Activated CD4-positive, alpha-beta T cell treated with anti-CD3 and anti-CD28 coated beads, Interleukin-2, amount 10 ng/mL, durations not matched to agents 24 days and 14 days (primary cell): ENCODE results near the gene ANKRD50. TPM values are rescaled to one million over a fixed set of nuclear protein-coding genes. Genes with fewer than 3 reads are reported as not detected.
A peak's percentile ranks its signal among the peaks of the same experiment; 100 is the strongest.

Experiments used
- DNase-seq: peaks from one replicate; pipeline ENCODE4 v3.0.0; 2022
- H3K27ac Mint-ChIP-seq: one replicate; pipeline ENCODE4 v1.8.0; 2022; ENCODE audit warnings: mild to moderate bottlenecking, mixed read lengths
- H3K27me3 Mint-ChIP-seq: one replicate; pipeline ENCODE4 v1.8.0; 2022; ENCODE audit warnings: mixed read lengths
- H3K36me3 Mint-ChIP-seq: one replicate; pipeline ENCODE4 v1.8.0; 2022; ENCODE audit warnings: low read depth, mild to moderate bottlenecking, mixed read lengths
- H3K4me1 Mint-ChIP-seq: one replicate; pipeline ENCODE4 v1.8.0; 2021; ENCODE audit warnings: mixed read lengths
- H3K4me3 Mint-ChIP-seq: one replicate; pipeline ENCODE4 v1.8.0; 2022; ENCODE audit warnings: mild to moderate bottlenecking, moderate library complexity, mixed read lengths
- H3K9me3 Mint-ChIP-seq: one replicate; pipeline ENCODE4 v1.8.0; 2021; ENCODE audit warnings: mixed read lengths
- intact Hi-C: fragments of 100-400 bp; cut with micrococcal nuclease; formaldehyde crosslinking; loops from one replicate; pipeline ENCODE4 v1.15.1; 2023
- total RNA-seq: library from RNA; stranded (reverse); gene quantifications from 2 replicates; pipeline ENCODE4 v1.2.3, GENCODE V29; 2022

ANKRD50 gene, protein sequence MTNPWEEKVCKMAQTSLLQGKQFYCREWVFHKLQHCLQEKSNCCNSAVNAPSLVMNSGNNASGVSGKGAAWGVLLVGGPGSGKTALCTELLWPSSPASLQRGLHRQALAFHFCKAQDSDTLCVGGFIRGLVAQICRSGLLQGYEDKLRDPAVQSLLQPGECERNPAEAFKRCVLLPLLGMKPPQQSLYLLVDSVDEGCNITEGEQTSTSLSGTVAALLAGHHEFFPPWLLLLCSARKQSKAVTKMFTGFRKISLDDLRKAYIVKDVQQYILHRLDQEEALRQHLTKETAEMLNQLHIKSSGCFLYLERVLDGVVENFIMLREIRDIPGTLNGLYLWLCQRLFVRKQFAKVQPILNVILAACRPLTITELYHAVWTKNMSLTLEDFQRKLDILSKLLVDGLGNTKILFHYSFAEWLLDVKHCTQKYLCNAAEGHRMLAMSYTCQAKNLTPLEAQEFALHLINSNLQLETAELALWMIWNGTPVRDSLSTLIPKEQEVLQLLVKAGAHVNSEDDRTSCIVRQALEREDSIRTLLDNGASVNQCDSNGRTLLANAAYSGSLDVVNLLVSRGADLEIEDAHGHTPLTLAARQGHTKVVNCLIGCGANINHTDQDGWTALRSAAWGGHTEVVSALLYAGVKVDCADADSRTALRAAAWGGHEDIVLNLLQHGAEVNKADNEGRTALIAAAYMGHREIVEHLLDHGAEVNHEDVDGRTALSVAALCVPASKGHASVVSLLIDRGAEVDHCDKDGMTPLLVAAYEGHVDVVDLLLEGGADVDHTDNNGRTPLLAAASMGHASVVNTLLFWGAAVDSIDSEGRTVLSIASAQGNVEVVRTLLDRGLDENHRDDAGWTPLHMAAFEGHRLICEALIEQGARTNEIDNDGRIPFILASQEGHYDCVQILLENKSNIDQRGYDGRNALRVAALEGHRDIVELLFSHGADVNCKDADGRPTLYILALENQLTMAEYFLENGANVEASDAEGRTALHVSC (N-terminal part only)
- 0.05 and 0.09 TPM in 2 replicates for total RNA-seq

DNA sequence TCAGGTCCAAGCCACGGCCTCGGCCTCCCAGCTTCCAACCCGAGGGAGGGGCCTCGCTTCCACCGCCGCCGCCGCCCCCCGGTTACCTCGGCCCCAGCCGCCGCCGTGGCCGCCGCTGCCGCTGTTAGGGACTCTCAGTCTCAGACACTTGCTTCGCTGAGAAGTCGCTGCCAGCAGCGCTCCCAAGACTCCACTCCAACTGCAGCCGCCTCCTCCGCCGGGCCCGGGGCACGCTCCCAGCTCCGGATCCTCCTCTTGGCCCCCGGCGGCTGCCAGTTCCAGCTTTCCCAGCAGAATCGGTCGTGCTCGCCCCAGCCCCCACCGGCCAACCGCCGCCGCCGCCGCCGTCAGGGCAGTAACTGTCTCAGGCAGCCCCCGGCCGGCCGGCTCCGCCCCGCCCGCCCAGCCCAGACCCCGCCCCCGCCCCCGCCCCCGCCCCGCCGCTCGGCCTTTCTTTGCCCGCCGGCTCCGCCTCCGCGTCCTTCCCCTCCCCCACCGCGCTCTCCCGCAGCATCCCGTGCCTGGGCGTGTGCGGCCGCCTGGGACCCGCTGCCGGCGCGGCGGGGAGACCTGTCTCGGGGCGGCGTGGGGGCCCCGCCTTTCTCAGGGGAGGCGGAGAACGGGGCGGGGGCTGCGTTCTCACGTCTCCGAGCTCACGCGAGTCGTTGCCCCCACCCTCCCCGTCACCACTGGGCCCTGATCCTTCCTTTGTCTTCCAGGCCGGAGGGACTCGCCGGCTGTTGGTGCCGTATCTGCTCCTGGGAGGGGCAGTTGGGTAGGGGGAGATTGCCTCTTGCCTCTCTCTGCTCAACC lies at the start of gene ANKRD50:
Gene ANKRD50, minus strand, starts transcription at position 361 of the 813 bp plus-strand sequence. CDS start 2,221 bp downstream, outside the sequence.
- no peaks in the 10 kb centered on the region for H3K36me3 Mint-ChIP-seq
- H3K27ac Mint-ChIP-seq: peak within 1 kb of the TSS; percentile 81
- H3K4me3 Mint-ChIP-seq: peak within 1 kb of the TSS; percentile 89

DNA sequence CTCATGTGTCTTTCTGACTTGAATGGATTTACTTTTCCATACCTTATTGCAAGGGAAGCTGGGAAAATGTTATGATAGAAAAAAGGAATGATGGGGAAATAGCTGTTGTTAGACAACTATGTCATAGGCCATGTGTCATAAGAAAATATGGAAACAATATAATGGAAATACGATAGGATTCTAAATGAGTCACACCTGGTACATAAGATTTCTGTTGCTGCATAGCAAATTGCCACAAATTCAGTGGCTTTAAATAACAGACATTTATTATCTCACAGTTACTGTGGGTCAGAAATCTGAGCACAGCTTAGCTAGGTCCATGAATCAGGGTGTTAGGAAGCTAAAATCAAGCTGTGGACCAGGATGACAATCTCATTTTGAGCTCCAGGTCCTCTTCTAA lies 44.6 kb upstream of the ANKRD50 start:
- intact Hi-C loops: no loop called here
- no peaks in the 10 kb centered on the region for H3K27me3 Mint-ChIP-seq
- H3K27ac Mint-ChIP-seq: no peak overlapping the region
- H3K36me3 Mint-ChIP-seq: no peaks in the 10 kb centered on the region
- H3K9me3 Mint-ChIP-seq: no peaks in the 10 kb centered on the region
- no peak for DNase-seq
- H3K4me3 Mint-ChIP-seq: no peak overlapping the region
- no peaks in the 10 kb centered on the region for H3K4me1 Mint-ChIP-seq

More for the DNA sequence above, at the start of gene ANKRD50:
- intact Hi-C loops: no loop called here
- DNase-seq: peak; percentile 91
- Mint-ChIP-seq H3K27me3 (peaks cover 19% of the 10 kb centered on the region), H3K4me1 (peaks cover 4% of the 10 kb centered on the region), H3K9me3 (no peaks in the 10 kb centered on the region)

DNA sequence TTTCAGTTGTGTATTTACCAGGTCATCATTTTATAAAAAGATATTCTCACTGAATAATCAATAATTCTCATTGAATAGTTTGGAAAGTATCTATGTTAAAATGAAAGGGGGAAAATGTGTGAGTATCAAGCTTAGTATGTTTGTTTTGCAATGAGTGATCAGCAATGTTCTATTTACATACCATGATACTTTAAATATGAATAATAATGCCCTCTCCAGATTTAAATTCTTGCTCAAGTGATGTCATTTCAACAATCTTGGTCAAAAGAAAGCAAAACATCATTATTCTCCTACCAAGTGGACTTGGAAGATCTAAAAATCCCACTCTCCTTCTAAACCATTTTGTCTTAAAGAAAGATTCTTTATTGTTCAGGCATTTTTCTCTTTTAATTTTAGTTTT lies 42.1 kb upstream of the ANKRD50 start:
- Mint-ChIP-seq H3K27me3 (no peaks in the 10 kb centered on the region), H3K9me3 (no peaks in the 10 kb centered on the region), H3K4me3 (no peak overlapping the region), H3K36me3 (no peaks in the 10 kb centered on the region), H3K27ac (no peak overlapping the region), H3K4me1 (no peaks in the 10 kb centered on the region)
- intact Hi-C loops: no loop called here
- no peak for DNase-seq

DNA sequence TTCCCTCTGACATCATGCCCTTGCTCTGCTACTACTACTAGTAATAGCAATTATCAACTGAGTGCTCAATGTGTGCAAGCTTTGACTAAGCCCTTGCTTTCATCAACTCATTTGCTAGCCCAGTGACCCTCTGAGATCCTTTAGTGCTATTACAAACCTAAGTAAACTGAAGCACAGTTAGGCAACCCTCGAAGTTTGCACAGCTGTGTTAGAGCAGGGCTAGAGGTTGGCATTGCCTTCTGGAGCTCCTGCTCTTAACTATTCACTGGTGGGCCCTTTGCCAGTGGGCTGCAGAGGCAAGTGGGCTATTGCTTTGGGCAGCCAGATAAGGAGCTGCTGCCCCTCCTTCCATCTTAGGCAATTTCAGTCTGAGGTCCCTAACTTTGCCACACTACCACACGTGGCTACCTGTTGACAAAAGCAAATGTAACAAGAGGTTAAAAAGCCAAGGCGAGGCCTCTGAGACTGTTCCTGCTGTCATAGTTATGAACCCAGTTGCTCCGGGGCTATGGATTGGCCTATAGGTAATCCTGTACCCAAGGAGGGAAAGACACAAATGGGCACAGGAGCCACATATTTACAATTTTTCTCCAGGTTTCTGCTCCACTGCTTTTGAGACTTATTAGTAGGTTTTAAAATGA lies 41.5 kb upstream of the ANKRD50 start:
- intact Hi-C loops: no loop called here
- no peak overlapping the region for H3K27ac Mint-ChIP-seq
- H3K4me3 Mint-ChIP-seq: no peak overlapping the region
- no peaks in the 10 kb centered on the region for H3K4me1 Mint-ChIP-seq
- DNase-seq: no peak
- no peaks in the 10 kb centered on the region for H3K36me3 Mint-ChIP-seq
- no peaks in the 10 kb centered on the region for H3K9me3 Mint-ChIP-seq
- no peaks in the 10 kb centered on the region for H3K27me3 Mint-ChIP-seq

DNA sequence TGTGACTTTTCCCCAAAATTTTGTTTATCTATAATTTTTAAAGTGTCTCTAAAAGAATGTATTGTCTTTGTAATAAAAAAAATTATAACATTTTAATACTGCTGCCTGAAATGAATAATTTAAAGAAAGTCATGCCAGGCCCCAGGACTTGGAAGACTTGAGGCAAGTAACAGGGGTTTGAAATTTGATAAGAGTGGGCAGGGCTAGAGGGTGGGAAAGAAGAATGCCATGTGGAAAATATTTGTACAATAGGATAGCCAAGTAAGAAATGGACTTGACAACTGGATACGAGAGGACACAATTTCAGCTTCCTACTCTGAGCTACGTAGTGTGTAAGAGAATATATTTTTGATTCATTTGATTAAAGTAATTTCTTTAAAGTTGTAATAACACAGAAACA lies 36.9 kb upstream of the ANKRD50 start:
- no peaks in the 10 kb centered on the region for H3K9me3 Mint-ChIP-seq
- no peaks in the 10 kb centered on the region for H3K36me3 Mint-ChIP-seq
- no peaks in the 10 kb centered on the region for H3K27me3 Mint-ChIP-seq
- no peak overlapping the region for H3K4me3 Mint-ChIP-seq
- intact Hi-C loops: no loop called here
- DNase-seq: no peak
- no peaks in the 10 kb centered on the region for H3K4me1 Mint-ChIP-seq
- H3K27ac Mint-ChIP-seq: no peak overlapping the region

DNA sequence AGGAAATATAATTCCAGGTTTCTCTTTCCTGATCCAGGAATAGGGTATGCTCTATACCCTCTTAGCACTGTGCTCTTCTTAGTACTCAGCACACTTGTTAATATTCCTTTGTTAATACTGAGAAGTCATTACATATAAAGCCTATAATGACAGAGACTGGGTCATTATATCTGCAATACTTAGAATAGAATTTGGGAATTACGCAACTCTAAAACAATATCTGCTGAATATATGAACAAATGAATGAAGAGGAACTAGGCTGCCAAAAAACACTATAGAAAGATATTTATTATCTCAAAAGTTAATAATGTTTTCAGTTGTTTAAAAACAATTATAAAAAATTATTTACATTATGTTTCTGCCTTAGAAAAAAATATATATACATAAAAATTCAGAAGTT lies 36.4 kb upstream of the ANKRD50 start:
- no peak overlapping the region for H3K4me3 Mint-ChIP-seq
- no peak overlapping the region for H3K27ac Mint-ChIP-seq
- H3K4me1 Mint-ChIP-seq: no peaks in the 10 kb centered on the region
- no peaks in the 10 kb centered on the region for H3K9me3 Mint-ChIP-seq
- intact Hi-C loops: no loop called here
- H3K27me3 Mint-ChIP-seq: no peaks in the 10 kb centered on the region
- no peak for DNase-seq
- no peaks in the 10 kb centered on the region for H3K36me3 Mint-ChIP-seq

DNA sequence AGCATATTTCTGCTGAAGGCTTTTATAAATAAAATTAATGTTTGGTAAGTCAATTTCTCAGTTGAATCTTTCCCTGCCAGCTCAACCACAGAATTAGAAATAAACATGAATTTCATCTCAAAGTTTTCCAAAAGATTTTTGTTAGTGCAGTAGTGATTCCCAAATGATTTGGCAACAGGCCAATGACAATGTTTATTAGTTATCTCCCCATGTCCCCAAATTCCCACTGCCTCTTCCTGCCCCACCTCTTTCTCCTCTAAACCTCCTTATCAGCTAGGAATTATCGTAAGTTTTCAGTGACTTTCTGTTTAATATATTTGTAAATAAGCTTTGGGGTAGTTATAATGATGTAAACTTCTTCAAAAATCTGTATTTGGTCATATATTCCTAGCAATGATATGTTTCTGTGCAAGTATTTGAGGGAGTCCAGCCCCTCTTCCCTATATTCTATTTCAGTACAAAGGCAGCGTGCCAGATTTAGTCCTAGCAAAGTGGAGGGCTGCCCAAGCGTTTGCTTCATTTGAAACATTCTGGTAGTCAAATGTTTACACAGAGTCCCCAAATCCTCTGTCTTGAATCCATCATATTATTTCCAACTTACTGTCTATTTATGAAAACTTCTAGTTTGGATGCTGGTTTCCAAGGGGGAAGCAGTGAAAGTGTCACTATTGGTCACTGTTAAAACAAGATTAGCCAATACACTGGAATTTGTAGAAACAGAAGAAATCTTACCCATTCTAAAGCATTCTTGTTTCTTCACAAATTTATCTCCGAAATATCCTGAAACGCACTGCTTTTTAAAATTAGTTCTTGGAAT lies 33.7 kb upstream of the ANKRD50 start:
- Mint-ChIP-seq H3K4me3 (no peak overlapping the region), H3K4me1 (no peaks in the 10 kb centered on the region), H3K27me3 (no peaks in the 10 kb centered on the region), H3K27ac (no peak overlapping the region), H3K36me3 (no peaks in the 10 kb centered on the region), H3K9me3 (no peaks in the 10 kb centered on the region)
- intact Hi-C loops: no loop called here
- no peak for DNase-seq

DNA sequence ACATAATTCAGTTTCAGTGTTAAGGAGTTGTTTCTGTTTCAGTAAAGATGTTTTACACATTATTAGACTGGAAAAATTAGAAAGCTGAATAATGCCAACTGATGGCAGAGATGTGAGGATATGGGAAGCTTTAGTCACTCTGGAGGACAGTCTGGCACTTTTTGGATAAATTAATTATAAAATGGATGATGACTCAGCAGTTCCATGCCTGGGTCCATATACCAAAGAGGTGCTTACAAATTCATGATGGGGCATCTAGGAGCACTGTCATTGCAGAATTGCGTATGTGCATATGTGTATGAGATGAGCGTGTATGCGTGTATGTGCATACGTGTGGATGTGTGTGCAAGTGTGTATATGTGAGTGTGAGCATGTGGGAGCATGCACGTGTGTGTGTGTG lies 31.2 kb upstream of the ANKRD50 start:
- no peak for DNase-seq
- Mint-ChIP-seq H3K27ac (no peak overlapping the region), H3K9me3 (no peaks in the 10 kb centered on the region), H3K4me3 (no peak overlapping the region), H3K27me3 (no peaks in the 10 kb centered on the region), H3K4me1 (no peaks in the 10 kb centered on the region), H3K36me3 (no peaks in the 10 kb centered on the region)
- intact Hi-C loops: no loop called here

DNA sequence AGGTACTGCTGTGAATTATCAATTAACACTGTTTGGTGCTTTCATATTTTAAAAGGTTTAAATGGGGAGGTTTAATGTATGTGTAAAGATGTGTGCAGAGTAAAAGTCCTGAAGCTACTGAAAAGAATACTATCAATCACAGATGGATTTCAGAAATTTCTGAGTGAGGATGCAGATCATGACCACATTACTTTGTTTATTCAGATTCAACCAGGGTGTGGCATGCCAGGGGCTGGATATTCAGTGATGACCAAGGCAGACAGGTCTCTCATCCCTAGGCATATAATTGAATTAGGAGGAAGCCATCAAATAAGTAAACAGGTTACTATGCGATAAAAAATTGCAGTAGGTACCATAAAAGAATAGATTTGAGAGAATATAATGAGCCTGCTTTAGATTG lies 28.0 kb upstream of the ANKRD50 start:
- Mint-ChIP-seq H3K4me3 (no peak overlapping the region), H3K36me3 (no peaks in the 10 kb centered on the region), H3K9me3 (no peaks in the 10 kb centered on the region), H3K4me1 (no peaks in the 10 kb centered on the region), H3K27me3 (no peaks in the 10 kb centered on the region), H3K27ac (no peak overlapping the region)
- intact Hi-C loops: no loop called here
- DNase-seq: no peak

DNA sequence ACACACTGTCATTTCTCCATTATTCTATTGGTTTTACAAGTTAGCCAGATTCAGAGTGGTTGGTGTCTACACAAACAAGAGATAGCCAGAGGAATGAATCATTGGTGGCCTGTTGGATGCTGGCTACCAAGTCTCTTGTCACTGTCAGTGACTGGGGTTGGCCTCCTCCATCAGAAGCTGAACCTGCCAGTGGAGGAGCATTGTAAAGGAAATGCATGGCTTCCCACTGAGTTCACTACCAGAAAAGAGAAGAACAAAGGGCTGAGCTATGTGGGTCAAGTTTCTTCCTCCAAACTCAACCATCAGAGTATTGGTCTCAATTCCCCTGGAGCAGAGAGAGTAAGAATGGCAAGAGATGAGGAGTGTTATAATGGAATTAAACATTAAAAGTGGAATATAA lies 26.5 kb upstream of the ANKRD50 start:
- no peak for DNase-seq
- Mint-ChIP-seq H3K4me3 (no peak overlapping the region), H3K36me3 (no peaks in the 10 kb centered on the region), H3K9me3 (no peaks in the 10 kb centered on the region), H3K4me1 (no peaks in the 10 kb centered on the region), H3K27ac (no peak overlapping the region), H3K27me3 (no peaks in the 10 kb centered on the region)
- intact Hi-C loops: no loop called here

DNA sequence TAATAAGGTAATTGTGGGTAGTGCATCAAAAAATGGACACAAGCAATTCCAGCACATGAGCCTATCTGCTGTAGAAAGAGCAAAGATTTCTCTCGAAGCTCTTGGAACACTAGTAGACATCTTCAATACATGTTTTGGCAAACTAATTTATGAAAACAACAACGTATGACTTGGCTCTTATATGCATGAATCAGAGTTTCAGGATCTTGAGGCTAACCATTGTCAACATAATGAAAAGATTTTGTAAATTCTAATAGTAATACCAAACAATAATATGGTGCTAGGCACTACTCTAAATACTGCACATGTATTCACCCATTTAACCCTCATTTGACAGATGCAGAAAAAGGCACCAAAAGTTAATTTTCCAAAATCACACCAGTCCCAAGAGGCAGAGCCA lies 25.1 kb upstream of the ANKRD50 start:
- no peaks in the 10 kb centered on the region for H3K9me3 Mint-ChIP-seq
- H3K27ac Mint-ChIP-seq: no peak overlapping the region
- DNase-seq: no peak
- H3K4me3 Mint-ChIP-seq: no peak overlapping the region
- intact Hi-C loops: no loop called here
- no peaks in the 10 kb centered on the region for H3K27me3 Mint-ChIP-seq
- H3K36me3 Mint-ChIP-seq: no peaks in the 10 kb centered on the region
- no peaks in the 10 kb centered on the region for H3K4me1 Mint-ChIP-seq

DNA sequence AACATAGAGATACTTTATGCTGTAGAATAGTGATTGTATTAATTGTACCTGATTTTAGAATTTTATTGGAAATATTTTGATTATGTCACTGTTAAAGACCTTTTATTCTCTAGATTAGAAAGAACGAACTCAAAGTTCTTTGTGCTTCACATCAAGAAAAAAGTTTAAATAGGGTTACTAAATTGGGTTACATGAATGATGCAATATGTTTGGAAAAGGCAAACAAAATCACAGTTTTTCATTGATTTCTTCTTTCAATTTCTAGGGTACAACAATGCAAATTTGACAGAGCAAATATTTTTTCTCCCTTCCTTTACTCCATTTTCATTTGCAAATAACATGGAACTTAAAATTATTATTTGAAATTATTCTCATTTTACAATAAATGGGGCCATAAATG lies 24.0 kb upstream of the ANKRD50 start:
- H3K9me3 Mint-ChIP-seq: no peaks in the 10 kb centered on the region

More for the DNA sequence above, 24.0 kb upstream of the ANKRD50 start:
- no peaks in the 10 kb centered on the region for H3K36me3 Mint-ChIP-seq
- H3K4me1 Mint-ChIP-seq: no peaks in the 10 kb centered on the region
- H3K27ac Mint-ChIP-seq: no peak overlapping the region
- intact Hi-C loops: no loop called here
- DNase-seq: no peak
- no peaks in the 10 kb centered on the region for H3K27me3 Mint-ChIP-seq
- H3K4me3 Mint-ChIP-seq: no peak overlapping the region
